HG03135 (cell line): ENCODE data around the gene PRSS36.
"Not testable (repeated sequence)": the region's sequence is repeated elsewhere in the genome, so short reads cannot be mapped to it uniquely, and the experiment has no call there.

ENCODE experiments used
- ATAC-seq: cut with Tn5 transposase; IDR thresholded peaks from one replicate; pipeline ENCODE4 v1.9.1; 2021; ENCODE audit warnings: mild to moderate bottlenecking, moderate library complexity; ENCODE audit not compliant: unreplicated experiment

PRSS36 gene

DNA sequence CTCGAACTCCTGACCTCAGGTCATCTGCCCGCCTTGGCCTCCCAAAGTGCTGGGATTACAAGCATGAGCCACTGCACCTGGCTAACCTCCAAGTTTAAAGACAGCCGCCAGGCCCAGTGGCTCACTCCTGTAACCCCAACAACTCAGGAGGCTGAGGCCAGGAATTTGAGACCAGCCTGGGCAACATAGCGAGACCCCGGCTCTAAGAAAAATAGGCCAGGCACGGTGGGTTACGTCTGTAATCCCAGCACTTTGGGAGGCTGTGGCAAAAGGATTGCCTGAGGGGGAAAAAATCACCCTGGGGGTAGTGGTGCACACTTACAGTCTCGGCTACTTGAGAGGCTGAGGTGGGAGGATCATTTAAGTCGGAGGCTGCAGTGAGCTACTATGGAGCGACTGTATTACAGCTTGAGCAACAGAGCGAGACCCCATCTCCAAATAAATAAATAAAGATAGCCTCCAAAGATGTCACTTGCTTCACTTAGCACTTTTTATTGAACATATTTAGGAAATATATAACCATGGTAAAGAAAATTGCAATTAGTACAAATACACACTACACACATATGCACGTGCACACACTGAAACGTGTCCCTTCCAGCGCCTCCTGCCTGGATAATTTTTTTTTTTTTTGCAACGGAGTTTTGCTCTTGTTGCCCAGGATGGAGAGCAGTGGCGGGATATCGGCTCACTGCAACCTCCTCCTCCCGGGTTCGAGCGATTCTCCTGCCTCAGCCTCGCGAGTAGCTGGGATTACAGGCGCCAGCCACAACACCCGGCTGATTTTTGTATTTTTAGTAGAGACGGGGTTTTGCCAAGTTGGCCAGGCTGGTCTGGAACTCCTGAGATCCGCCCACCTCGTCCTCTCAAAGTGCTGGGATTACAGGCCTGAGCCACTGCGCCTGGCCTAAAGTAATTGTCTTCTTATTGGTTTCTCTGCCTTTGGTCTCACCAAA lies 43.1 kb downstream of the PRSS36 start:
- ATAC-seq = no peak

DNA sequence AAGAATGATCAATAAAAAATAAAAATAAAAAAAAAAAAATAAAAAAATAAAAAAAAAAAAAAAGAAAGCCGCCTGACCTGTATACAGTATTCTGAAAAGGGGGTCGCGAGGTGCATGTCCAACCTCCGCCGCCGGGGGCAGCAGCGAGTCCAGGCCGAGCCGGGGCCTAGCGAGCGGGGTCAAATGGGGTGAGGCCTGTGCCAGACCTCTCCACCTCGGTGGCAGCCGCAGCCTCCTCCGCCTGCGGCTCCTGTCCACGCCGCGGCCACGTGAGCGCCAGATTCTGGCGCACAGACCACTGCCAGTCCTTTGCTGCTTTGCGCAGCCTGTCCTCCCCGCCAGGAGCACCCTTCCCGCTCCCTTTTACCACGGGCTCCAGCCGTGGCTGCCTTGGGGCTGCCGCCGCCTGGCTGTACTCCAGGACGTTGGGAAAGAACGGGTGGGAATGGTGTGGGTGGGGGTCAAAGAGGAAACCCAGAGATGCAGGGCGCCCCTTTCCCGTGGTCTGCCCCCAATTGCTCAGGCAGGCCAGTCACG lies 44.1 kb downstream of the PRSS36 start:
- peak; percentile 62 for ATAC-seq

DNA sequence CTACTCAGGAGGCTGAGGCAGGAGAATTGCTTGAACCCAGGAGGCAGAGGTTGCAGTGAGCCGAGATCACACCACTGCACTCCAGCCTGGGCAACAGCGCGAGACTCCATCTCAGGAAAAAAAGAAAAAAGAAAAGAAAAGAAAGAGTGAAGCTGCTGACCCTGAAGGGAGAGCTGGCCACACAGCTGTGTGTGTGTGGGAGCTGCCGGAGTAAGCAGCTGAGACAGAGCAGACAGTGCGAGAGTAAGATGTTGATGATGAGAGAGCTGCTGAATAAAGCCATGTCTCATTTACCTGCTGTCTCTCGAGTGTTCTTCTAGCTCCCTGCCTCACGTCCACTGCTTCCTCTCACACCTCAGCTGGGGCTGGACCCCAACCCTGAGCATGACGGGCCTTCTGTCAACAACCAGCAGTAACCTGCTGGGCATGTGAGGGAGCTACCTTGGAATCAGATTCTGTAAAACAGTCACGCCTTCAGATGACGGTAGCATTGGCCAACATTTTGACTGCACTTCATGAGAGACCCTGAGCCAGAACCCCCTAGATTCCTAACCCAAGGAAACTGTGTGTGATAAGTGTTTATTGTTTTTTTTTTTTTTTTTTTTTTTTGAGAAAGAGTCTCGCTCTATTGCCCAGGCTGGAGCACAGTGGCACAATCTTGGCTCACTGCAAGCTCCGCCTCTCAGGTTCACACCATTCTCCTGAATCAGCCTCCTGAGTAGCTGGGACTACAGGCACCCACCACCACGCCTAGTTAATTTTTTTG lies 48.8 kb downstream of the PRSS36 start:
- ATAC-seq = not testable (repeated sequence)

DNA sequence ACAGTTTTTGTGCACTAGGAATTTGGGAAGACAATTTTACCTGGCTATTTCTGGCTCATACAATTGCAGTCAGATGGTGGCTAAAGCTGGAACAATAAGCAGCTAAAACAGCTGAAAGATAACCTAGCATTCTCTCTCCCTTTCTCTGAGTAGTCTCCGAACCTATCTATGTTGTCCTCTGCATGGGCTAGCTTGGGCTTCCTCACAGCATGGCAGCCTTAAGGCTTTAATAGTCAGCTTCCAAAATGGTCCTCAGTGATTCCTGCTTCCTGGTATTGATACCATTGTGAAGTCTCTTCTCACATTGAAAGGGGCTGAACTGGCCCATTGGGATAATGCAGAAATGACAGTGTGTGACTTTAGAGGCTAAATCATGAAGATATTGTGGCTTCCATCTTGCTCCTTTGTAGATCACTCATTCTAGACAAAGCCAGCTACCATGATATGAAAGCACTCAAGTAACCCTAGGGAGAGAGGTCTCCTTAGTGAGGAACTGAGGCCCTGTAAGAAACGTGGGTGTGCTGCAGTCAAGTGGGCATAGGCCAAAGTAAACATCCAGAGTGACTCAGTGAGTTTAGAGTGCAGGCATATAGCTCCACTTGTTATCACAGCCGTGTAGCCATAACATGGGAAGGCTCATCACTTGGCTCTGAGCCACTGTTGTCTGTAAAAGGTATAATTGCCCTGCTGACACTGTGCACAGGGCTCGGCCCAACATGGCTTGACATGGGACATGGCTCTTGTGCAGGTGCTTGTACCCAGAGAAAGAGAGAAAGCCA lies 49.8 kb downstream of the PRSS36 start:
- ATAC-seq = no peak

DNA sequence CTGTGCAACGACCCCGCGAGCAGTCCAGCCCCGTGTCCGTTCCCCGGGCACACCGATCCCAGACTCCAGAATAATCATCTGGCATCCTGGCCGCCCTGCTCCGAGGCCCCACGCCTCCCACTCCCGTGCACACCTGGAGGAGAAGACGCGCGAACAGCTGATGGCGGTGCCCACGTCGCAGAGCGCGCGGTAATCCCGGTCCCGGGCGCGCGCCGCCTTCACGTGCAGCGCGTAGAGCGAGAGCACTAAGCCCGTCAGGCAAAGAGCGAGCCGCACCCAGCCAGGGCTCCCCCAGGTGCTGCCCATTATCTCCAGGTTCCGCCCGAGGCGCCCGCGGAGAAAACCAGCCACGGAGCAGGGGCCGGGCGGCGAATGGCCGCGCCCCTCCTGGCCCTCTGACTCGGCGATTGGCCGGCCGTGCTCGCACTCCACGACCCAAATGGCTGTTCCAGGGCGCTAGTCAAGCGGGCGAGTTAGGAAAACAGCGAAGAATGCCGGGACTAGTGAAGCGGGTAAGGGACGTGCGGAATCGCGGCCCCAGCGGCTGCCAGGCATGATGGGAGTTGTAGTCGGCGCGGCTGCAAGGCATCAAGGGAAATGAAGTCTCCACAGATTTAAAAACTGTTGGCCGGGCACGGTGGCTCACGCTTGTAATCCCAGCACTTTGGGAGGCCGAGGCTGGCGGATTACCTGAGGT lies 55.3 kb downstream of the PRSS36 start, which contains the start of gene VKORC1:
Gene VKORC1 (minus strand): TSS at position 374 of the 697 bp plus-strand sequence. CDS start 68 bp downstream, at position 306.
- ATAC-seq = peak; percentile 75

DNA sequence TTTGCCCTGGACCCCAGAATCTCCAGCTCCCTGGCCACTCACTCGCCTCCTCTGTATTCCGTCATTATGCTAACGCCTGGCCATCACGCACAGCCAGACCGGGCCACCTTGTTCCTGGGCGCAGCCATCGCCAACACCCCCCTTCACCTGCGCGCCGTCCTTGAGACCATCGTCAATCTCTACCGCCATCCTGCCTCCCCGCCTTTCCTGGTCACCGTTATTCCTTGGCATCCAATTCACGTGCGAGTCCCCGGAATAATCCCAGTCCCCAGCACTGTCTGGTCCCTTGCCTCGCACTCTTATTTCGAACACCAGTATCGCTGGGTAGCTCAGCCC lies 55.8 kb downstream of the PRSS36 start:
- ATAC-seq = peak; percentile 3

DNA sequence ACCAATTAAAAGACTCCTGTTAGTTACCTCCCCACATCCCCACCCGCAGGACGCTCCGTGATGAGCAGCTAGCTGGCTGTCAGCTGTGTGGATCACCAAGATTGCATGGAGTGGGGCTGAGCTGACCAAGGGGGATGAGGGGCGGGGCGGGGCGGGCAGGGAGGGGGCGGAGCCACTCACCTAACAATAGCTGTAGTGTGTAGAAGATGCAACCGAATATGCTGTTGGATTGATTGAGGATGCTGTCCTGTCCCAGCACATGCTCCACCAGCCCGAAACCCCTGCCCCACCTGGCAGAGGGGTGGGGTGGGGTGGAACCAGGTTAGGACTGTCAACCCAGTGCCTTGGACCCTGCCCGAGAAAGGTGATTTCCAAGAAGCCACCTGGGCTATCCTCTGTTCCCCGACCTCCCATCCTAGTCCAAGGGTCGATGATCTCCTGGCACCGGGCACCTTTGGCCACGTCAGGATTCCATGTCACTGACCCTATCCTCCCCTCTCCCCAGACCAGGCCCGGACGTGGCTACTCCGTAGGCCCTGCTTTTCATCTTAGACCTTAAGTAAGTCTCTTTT lies 56.6 kb downstream of the PRSS36 start:
- no peak for ATAC-seq

DNA sequence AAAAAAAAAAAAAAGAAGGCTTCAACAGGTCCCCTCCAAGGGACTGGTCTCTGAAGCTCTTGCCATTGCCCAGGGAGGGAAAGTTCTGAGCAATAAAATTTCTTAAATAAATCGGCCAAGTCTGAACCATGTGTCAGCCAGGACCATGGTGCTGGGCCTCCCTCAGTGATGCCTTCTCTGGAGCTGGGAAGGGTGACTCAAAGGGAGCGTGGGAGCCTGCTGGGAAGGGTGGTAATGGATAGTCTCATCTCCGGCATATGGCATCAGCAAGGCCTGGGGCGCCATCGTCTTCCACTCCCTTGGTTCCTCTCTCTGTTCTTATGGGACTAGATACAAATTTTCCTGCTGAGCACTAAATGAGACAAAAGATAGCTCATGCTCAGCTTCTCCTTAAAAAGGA lies 57.5 kb downstream of the PRSS36 start:
- no peak for ATAC-seq

DNA sequence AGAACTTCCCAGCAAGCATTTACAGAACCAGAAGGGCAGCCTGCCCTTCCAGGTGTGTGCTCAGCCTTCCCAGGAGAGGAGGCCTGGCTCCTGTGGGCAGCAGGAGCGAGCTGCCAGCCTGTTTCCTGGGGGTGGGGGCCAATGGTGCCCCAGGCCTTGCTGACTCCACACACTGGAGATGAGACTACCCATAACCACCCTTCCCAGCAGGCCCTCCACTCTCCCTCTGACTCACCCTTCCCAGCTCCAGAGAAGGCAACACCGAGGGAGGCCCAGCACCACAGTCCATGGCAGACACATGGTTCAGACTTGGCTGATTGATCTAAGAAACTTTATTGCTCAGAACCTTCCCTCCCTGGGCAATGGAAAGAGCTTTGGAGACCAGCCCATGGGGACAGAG lies 59.3 kb downstream of the PRSS36 start:
- ATAC-seq = no peak

DNA sequence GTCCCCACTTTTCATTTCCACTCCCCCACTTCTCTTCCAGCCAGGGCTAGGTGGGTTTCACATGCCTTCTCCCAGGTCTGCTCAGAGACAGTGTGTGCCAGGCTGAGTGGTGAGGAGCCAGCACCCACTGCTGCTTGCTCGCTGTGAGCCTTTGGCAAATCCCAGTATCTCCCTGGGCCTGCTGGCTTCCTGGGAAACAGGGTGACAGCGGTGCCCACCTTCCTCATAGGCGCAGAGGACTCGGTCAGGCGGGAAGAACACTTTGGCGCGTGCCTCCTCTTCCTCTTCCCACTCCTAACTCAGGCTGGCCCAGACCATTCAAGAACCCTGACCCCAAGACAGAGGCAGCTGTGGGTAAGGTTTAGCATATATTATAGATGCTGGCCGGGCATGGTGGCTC lies 60.7 kb downstream of the PRSS36 start:
- ATAC-seq = no peak
